WTC11 (cell line): ENCODE measurements around the gene PRPF40B. TPM values are rescaled to one million over a fixed set of nuclear protein-coding genes. Genes with fewer than 3 reads are reported as not detected.

Source experiments
- ATAC-seq: fragments of 200-7000 bp; cut with Tn5 transposase; 2 replicates; pipeline ENCODE4 v1.10.0; 2021; ENCODE audit warnings: mild to moderate bottlenecking, moderate library complexity
- Bru-seq: library from RNA; stranded (reverse); fragments of 400-500 nt; gene quantifications from one replicate; lab custom pipeline; 2021; lab: Mats Ljungman, UMichigan
- CTCF ChIA-PET: fragments of 300-600 bp; sonication (Branson Sonifier 250); formaldehyde crosslinking; loops from one replicate; lab custom pipeline; 2021; ENCODE audit warnings: antibody characterized with exemption; lab: Charles Lee
- POLR2A ChIA-PET: fragments of 350-600 bp; sonication (Branson Sonifier 250); formaldehyde crosslinking; loops from one replicate; lab custom pipeline; 2021; ENCODE audit warnings: antibody characterized with exemption; lab: Charles Lee
- DNase-seq: peaks from one replicate; pipeline ENCODE4 v3.0.0; 2021; ENCODE audit warnings: low spot score
- H3K27ac Mint-ChIP-seq: 2 replicates; pipeline ENCODE4 v1.8.0; 2021; ENCODE audit warnings: mixed read lengths
- H3K27me3 Mint-ChIP-seq: 2 replicates; pipeline ENCODE4 v1.8.0; 2021; ENCODE audit warnings: low read depth, mild to moderate bottlenecking, moderate library complexity, mixed read lengths
- H3K36me3 Mint-ChIP-seq: 2 replicates; pipeline ENCODE4 v1.8.0; 2021; ENCODE audit warnings: mixed read lengths
- H3K4me1 Mint-ChIP-seq: 2 replicates; pipeline ENCODE4 v1.8.0; 2022; ENCODE audit warnings: mixed read lengths
- H3K4me3 Mint-ChIP-seq: 2 replicates; pipeline ENCODE4 v1.8.0; 2021; ENCODE audit warnings: mild to moderate bottlenecking, moderate library complexity, mixed read lengths
- H3K9me3 Mint-ChIP-seq: 2 replicates; pipeline ENCODE4 v1.8.0; 2021; ENCODE audit warnings: mixed read lengths
- NFYB ChIP-seq: sonication (generic); formaldehyde crosslinking; conservative IDR thresholded peaks from 2 replicates; pipeline ENCODE4 v1.8.0; 2022; ENCODE audit warnings: low read depth, missing genetic modification reagents
- SP1 ChIP-seq: sonication (generic); formaldehyde crosslinking; conservative IDR thresholded peaks from 2 replicates; pipeline ENCODE4 v1.8.1; 2022; ENCODE audit warnings: missing genetic modification reagents
- TEAD1 ChIP-seq: sonication (generic); formaldehyde crosslinking; IDR thresholded peaks from 2 replicates; pipeline ENCODE4 v1.8.0; 2022; ENCODE audit warnings: mild to moderate bottlenecking, missing genetic modification reagents
- ZNF423 ChIP-seq: fragments of 250-450 bp; sonication (Bioruptor Pico); IDR thresholded peaks from 2 replicates; pipeline ENCODE4 v2.1.2; 2022; ENCODE audit warnings: mild to moderate bottlenecking, moderate library complexity
- long read RNA-seq, 3 experiments: library from RNA in 1 of 3; library from capped mRNA in 1 of 3; library from polyadenylated mRNA in 1 of 3; unstranded in 2 of 3; stranded (forward) in 1 of 3; transcript quantifications; one replicate each; pipeline ENCODE4 v2.0.0, GENCODE V29; 2021
- total RNA-seq: library from RNA; stranded (reverse); gene quantifications from 3 replicates; pipeline ENCODE4 v1.2.3, GENCODE V29; 2021
- TF ChIP-seq, protein P1 (sequence below): sonication (generic); formaldehyde crosslinking; IDR thresholded peaks from 2 replicates; pipeline ENCODE4 v1.8.1; 2023; ENCODE audit warnings: mild to moderate bottlenecking, missing genetic modification reagents, borderline replicate concordance
- TF ChIP-seq, protein P2 (sequence below): sonication (generic); formaldehyde crosslinking; IDR thresholded peaks from 2 replicates; pipeline ENCODE4 v1.8.0; 2022; ENCODE audit warnings: mild to moderate bottlenecking, missing genetic modification reagents
- TF ChIP-seq, protein P3 (sequence below): sonication (generic); formaldehyde crosslinking; IDR thresholded peaks from 2 replicates; pipeline ENCODE4 v1.8.1; 2023; ENCODE audit warnings: mild to moderate bottlenecking, missing genetic modification reagents, moderate library complexity
- TF ChIP-seq, protein P4 (sequence below): sonication (generic); formaldehyde crosslinking; IDR thresholded peaks from 2 replicates; pipeline ENCODE4 v1.8.0; 2022; ENCODE audit warnings: mild to moderate bottlenecking, missing genetic modification reagents
- TF ChIP-seq, protein P5 (sequence below): sonication (generic); formaldehyde crosslinking; IDR thresholded peaks from 2 replicates; pipeline ENCODE4 v1.8.1; 2023; ENCODE audit warnings: mild to moderate bottlenecking, moderate library complexity, missing genetic modification reagents
- TF ChIP-seq, protein P6 (sequence below): fragments of 200-600 bp; IDR thresholded peaks from 2 replicates; pipeline ENCODE4 v1.8.0; 2022; ENCODE audit warnings: antibody characterized with exemption
- TF ChIP-seq, protein P7 (sequence below): sonication (generic); formaldehyde crosslinking; IDR thresholded peaks from 2 replicates; pipeline ENCODE4 v1.8.0; 2022; ENCODE audit warnings: mild to moderate bottlenecking, missing genetic modification reagents

The PRPF40B gene
- total RNA-seq (38.0 to 46.0 TPM (median 40.5 TPM) in 3 replicates), Bru-seq, nascent RNA (percentile 66 among the genes with signal in this experiment)
- long read RNA-seq, experiment 1, transcript PRPF40B-209 (26 exons, 3,307 nt), result major isoform, 23 of 115 reads
- long read RNA-seq, experiment 1, partial matches to known transcripts, result 21 of 115 reads
- long read RNA-seq, experiment 1, other reads (novel, unspliced or antisense), result 70 of 115 reads
- long read RNA-seq, experiment 2, partial matches to known transcripts, result 7 of 20 reads
- long read RNA-seq, experiment 2, other reads (novel, unspliced or antisense), result 13 of 20 reads
- long read RNA-seq, experiment 3, partial matches to known transcripts, result 2 of 5 reads
- long read RNA-seq, experiment 3, other reads (novel, unspliced or antisense), result 3 of 5 reads

DNA sequence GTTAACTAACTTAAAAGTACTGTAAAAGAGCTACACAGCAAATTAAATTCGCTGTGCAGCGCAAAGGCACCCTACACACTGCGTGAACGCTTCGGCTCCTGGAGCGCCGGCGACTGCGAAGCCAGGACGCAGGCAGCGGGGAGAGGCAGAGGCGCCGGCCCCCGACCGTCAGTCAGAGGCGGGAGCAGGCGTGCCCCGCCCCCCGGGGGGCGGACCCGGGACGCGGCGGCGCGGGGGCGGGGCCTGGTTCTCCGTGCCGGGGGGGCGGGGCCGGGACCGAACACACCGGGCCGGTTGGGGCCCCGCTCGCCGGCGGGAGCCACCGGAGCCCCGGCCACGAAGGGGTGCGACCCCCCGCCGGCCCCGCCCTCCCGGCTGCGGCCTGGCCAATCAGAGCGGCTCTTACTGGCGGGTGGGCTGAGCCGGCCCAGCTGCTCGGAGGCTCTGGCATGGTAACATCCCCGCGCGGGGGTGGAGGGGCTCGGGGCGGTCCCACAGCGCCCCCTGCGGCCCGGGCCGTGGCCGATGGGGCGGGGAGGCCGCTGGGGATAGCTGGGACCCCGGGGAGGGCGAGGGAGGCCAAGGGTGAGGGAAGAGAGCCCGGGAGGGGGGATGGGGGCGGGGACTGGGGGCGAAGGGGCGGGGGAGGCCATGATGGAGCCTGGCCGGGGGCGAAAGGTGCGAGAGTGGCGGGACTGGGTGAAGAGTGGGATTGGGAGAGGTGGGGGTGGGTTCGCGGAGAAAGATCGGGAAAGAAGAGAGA lies at the start of gene PRPF40B:
Gene PRPF40B, plus strand, starts transcription at position 420 of the 763 bp plus-strand sequence. Its CDS starts 30 bp downstream, at position 450.
- H3K27ac Mint-ChIP-seq, result peak within 1 kb of the TSS; percentile 92
- POLR2A ChIA-PET, result interaction anchor here (0.6 to 2.0 kb wide), 4 partner anchors 14 to 446 kb away, joined by 3 to 9 read pairs (median 4); partner anchors contain the start of gene TMBIM6
- CTCF ChIA-PET, result interaction anchor here (0.5 to 5.2 kb wide), 45 partner anchors 8 to 889 kb away, joined by 3 to 74 read pairs (median 4); partner anchors contain the start of genes FAM186B, PRPH, SPATS2 and TMBIM6
- H3K4me3 Mint-ChIP-seq, result peak within 1 kb of the TSS; percentile 90
- H3K27me3 Mint-ChIP-seq, result no peaks in the 10 kb centered on the region
- H3K4me1 Mint-ChIP-seq, result peaks cover 35% of the 10 kb centered on the region
- TF ChIP-seq, protein P1, sequence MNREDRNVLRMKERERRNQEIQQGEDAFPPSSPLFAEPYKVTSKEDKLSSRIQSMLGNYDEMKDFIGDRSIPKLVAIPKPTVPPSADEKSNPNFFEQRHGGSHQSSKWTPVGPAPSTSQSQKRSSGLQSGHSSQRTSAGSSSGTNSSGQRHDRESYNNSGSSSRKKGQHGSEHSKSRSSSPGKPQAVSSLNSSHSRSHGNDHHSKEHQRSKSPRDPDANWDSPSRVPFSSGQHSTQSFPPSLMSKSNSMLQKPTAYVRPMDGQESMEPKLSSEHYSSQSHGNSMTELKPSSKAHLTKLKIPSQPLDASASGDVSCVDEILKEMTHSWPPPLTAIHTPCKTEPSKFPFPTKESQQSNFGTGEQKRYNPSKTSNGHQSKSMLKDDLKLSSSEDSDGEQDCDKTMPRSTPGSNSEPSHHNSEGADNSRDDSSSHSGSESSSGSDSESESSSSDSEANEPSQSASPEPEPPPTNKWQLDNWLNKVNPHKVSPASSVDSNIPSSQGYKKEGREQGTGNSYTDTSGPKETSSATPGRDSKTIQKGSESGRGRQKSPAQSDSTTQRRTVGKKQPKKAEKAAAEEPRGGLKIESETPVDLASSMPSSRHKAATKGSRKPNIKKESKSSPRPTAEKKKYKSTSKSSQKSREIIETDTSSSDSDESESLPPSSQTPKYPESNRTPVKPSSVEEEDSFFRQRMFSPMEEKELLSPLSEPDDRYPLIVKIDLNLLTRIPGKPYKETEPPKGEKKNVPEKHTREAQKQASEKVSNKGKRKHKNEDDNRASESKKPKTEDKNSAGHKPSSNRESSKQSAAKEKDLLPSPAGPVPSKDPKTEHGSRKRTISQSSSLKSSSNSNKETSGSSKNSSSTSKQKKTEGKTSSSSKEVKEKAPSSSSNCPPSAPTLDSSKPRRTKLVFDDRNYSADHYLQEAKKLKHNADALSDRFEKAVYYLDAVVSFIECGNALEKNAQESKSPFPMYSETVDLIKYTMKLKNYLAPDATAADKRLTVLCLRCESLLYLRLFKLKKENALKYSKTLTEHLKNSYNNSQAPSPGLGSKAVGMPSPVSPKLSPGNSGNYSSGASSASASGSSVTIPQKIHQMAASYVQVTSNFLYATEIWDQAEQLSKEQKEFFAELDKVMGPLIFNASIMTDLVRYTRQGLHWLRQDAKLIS (CRISPR knock-in tag), result no peak
- TF ChIP-seq, protein P2, sequence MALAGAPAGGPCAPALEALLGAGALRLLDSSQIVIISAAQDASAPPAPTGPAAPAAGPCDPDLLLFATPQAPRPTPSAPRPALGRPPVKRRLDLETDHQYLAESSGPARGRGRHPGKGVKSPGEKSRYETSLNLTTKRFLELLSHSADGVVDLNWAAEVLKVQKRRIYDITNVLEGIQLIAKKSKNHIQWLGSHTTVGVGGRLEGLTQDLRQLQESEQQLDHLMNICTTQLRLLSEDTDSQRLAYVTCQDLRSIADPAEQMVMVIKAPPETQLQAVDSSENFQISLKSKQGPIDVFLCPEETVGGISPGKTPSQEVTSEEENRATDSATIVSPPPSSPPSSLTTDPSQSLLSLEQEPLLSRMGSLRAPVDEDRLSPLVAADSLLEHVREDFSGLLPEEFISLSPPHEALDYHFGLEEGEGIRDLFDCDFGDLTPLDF (CRISPR knock-in tag), result no peak
- TF ChIP-seq, protein P3, sequence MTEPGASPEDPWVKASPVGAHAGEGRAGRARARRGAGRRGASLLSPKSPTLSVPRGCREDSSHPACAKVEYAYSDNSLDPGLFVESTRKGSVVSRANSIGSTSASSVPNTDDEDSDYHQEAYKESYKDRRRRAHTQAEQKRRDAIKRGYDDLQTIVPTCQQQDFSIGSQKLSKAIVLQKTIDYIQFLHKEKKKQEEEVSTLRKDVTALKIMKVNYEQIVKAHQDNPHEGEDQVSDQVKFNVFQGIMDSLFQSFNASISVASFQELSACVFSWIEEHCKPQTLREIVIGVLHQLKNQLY (CRISPR knock-in tag), result no peak
- TF ChIP-seq, protein P4, sequence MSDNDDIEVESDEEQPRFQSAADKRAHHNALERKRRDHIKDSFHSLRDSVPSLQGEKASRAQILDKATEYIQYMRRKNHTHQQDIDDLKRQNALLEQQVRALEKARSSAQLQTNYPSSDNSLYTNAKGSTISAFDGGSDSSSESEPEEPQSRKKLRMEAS (CRISPR knock-in tag), result peak; percentile 47; the same call in 1 of the 2 replicates
- TF ChIP-seq, protein P5, sequence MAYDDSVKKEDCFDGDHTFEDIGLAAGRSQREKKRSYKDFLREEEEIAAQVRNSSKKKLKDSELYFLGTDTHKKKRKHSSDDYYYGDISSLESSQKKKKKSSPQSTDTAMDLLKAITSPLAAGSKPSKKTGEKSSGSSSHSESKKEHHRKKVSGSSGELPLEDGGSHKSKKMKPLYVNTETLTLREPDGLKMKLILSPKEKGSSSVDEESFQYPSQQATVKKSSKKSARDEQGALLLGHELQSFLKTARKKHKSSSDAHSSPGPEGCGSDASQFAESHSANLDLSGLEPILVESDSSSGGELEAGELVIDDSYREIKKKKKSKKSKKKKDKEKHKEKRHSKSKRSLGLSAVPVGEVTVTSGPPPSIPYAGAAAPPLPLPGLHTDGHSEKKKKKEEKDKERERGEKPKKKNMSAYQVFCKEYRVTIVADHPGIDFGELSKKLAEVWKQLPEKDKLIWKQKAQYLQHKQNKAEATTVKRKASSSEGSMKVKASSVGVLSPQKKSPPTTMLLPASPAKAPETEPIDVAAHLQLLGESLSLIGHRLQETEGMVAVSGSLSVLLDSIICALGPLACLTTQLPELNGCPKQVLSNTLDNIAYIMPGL (CRISPR knock-in tag), result 0 out of 2 replicates have a peak, but pooled peaks have one; percentile 28
- TF ChIP-seq NFYB (CRISPR knock-in tag) (peak; percentile 84), ZNF423 (CRISPR knock-in tag) (peak; percentile 85), SP1 (CRISPR knock-in tag) (peak; percentile 83), TEAD1 (peak; percentile 33; the same call in 1 of the 2 replicates)
- TF ChIP-seq, protein P6, sequence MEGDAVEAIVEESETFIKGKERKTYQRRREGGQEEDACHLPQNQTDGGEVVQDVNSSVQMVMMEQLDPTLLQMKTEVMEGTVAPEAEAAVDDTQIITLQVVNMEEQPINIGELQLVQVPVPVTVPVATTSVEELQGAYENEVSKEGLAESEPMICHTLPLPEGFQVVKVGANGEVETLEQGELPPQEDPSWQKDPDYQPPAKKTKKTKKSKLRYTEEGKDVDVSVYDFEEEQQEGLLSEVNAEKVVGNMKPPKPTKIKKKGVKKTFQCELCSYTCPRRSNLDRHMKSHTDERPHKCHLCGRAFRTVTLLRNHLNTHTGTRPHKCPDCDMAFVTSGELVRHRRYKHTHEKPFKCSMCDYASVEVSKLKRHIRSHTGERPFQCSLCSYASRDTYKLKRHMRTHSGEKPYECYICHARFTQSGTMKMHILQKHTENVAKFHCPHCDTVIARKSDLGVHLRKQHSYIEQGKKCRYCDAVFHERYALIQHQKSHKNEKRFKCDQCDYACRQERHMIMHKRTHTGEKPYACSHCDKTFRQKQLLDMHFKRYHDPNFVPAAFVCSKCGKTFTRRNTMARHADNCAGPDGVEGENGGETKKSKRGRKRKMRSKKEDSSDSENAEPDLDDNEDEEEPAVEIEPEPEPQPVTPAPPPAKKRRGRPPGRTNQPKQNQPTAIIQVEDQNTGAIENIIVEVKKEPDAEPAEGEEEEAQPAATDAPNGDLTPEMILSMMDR, result peak; percentile 47; the same call in 1 of the 2 replicates
- TF ChIP-seq, protein P7, sequence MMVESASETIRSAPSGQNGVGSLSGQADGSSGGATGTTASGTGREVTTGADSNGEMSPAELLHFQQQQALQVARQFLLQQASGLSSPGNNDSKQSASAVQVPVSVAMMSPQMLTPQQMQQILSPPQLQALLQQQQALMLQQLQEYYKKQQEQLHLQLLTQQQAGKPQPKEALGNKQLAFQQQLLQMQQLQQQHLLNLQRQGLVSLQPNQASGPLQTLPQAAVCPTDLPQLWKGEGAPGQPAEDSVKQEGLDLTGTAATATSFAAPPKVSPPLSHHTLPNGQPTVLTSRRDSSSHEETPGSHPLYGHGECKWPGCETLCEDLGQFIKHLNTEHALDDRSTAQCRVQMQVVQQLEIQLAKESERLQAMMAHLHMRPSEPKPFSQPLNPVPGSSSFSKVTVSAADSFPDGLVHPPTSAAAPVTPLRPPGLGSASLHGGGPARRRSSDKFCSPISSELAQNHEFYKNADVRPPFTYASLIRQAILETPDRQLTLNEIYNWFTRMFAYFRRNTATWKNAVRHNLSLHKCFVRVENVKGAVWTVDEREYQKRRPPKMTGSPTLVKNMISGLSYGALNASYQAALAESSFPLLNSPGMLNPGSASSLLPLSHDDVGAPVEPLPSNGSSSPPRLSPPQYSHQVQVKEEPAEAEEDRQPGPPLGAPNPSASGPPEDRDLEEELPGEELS (CRISPR knock-in tag), result peak; percentile 55; the same call in 1 of the 2 replicates
- H3K36me3 Mint-ChIP-seq, result no peaks in the 10 kb centered on the region
- ATAC-seq, result peak; percentile 84
- peak; percentile 92 for DNase-seq
- no peaks in the 10 kb centered on the region for H3K9me3 Mint-ChIP-seq
